Heart left ventricle (tissue), 13 donors: ENCODE data around the gene RNF39.

Source experiments
- POLR2A ChIP-seq, 2 donors: fragments of 450-650 bp; IDR thresholded peaks; one replicate each; pipeline ENCODE4 v1.6.1; 2017; ENCODE audit warnings: antibody characterized with exemption in 2 of 2, mild to moderate bottlenecking in 2 of 2, moderate library complexity in 2 of 2
- TF ChIP-seq, protein P1 (sequence below), 12 donors: fragments of 200-600 bp; sonication (generic) in 4 of 12; IDR thresholded peaks; one replicate each; pipeline versions ENCODE4 v1.5.0 to v1.8.0; 2018 to 2022; ENCODE audit warnings: antibody characterized with exemption in 12 of 12, mild to moderate bottlenecking in 5 of 12
- donor health status: ischemic (EF 13 %, LVEDD 7.1; RV severe dilation, severe dysfunction).
- donor health status: DM: no; HTN: yes; CAD: no.
- donor health status: DM: no; HTN: no; CAD: no.
- donor health status: ischemic (EF 25% LVEDD 6.9; RV normal size, moderate dysfunction).
- donor health status: ischemic (EF 25% LVEDD 5.7; RV mildly dilated, moderate dysfunction).
- donor health status: ischemic (EF 35%, LVEDD 5.7; RV mildly dilated, moderate dysfunction).
- donor health status: nonischemic (EF 11% LVEDD 7.7; RV severe dilation, severe dysfunction).
- donor health status: DM: yes; HTN: yes; CAD: no.
- donor health status: PGD.
- donor health status: ischemic (EF 29% LVEDD 5.4; RV normal size, mild dysfunction).
- donor health status: nonischemic (EF 23%, LVEDD 6.1; RV moderate dilation, normal function).

GRCh38 chr6:30055513-30055912 lies 20.1 kb downstream of the RNF39 start:
- TF ChIP-seq, protein P1, sequence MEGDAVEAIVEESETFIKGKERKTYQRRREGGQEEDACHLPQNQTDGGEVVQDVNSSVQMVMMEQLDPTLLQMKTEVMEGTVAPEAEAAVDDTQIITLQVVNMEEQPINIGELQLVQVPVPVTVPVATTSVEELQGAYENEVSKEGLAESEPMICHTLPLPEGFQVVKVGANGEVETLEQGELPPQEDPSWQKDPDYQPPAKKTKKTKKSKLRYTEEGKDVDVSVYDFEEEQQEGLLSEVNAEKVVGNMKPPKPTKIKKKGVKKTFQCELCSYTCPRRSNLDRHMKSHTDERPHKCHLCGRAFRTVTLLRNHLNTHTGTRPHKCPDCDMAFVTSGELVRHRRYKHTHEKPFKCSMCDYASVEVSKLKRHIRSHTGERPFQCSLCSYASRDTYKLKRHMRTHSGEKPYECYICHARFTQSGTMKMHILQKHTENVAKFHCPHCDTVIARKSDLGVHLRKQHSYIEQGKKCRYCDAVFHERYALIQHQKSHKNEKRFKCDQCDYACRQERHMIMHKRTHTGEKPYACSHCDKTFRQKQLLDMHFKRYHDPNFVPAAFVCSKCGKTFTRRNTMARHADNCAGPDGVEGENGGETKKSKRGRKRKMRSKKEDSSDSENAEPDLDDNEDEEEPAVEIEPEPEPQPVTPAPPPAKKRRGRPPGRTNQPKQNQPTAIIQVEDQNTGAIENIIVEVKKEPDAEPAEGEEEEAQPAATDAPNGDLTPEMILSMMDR (IDR thresholded peaks at IDR 0.05): no peak
- TF ChIP-seq POLR2A (IDR thresholded peaks at IDR 0.05): no peak
